Progenitor cell of endocrine pancreas (in vitro differentiated cells): ENCODE measurements around the gene MMP14. TPM values are rescaled to one million over a fixed set of nuclear protein-coding genes. Genes with fewer than 3 reads are reported as not detected.

Experiments used
- DNase-seq: peaks from one replicate; pipeline ENCODE4 v3.0.0; 2021; ENCODE audit warnings: low spot score; ENCODE audit not compliant: unreplicated experiment
- H3K27ac Mint-ChIP-seq: 2 replicates; pipeline ENCODE4 v1.8.0; 2021; ENCODE audit warnings: mild to moderate bottlenecking, moderate library complexity, mixed read lengths
- H3K27me3 Mint-ChIP-seq: 2 replicates; pipeline ENCODE4 v1.8.0; 2021; ENCODE audit warnings: mixed read lengths
- H3K36me3 Mint-ChIP-seq: 2 replicates; pipeline ENCODE4 v1.8.0; 2022; ENCODE audit warnings: mixed read lengths; ENCODE audit not compliant: insufficient read depth
- H3K4me1 Mint-ChIP-seq: 2 replicates; pipeline ENCODE4 v1.8.0; 2021; ENCODE audit warnings: low read depth, mixed read lengths
- H3K4me3 Mint-ChIP-seq: 2 replicates; pipeline ENCODE4 v1.8.0; 2021; ENCODE audit warnings: low read depth, mild to moderate bottlenecking, moderate library complexity, mixed read lengths
- H3K9me3 Mint-ChIP-seq: 2 replicates; pipeline ENCODE4 v1.8.0; 2021; ENCODE audit warnings: low read depth, mixed read lengths
- CTCF ChIP-seq: fragments of 200-600 bp; sonication (generic); IDR thresholded peaks from one replicate; pipeline ENCODE4 v1.5.0; 2021; ENCODE audit warnings: antibody characterized with exemption, mild to moderate bottlenecking; ENCODE audit not compliant: unreplicated experiment
- total RNA-seq: library from RNA; stranded (reverse); gene quantifications from 2 replicates; pipeline ENCODE4 v1.2.1, GENCODE V29; 2021

Gene MMP14
- total RNA-seq, 1 donor from 2014 or later: 209 TPM

GRCh38 chr14:22839159-22839779 lies 2.9 kb downstream of the MMP14 start:
- DNase-seq: no peak
- Mint-ChIP-seq H3K36me3 (peaks cover 11% of the 10 kb centered on the region), H3K4me3 (peak overlapping the region; percentile 100)

GRCh38 chr14:22841311-22841710 lies 4.9 kb downstream of the MMP14 start:
- H3K36me3 Mint-ChIP-seq: peaks cover 14% of the 10 kb centered on the region
- no peak overlapping the region for H3K27ac Mint-ChIP-seq
- no peak overlapping the region for H3K4me3 Mint-ChIP-seq

More at GRCh38 chr14:22839159-22839779, 2.9 kb downstream of the MMP14 start:
- Mint-ChIP-seq H3K4me1 (peaks cover 22% of the 10 kb centered on the region), H3K27me3 (no peaks in the 10 kb centered on the region), H3K9me3 (no peaks in the 10 kb centered on the region), H3K27ac (peak overlapping the region; percentile 74)
- TF ChIP-seq CTCF: no peak

GRCh38 chr14:22841769-22842168 lies 5.4 kb downstream of the MMP14 start:
- no peak for TF ChIP-seq CTCF
- Mint-ChIP-seq H3K27me3 (no peaks in the 10 kb centered on the region), H3K27ac (no peak overlapping the region), H3K4me1 (peaks cover 11% of the 10 kb centered on the region), H3K4me3 (no peak overlapping the region), H3K9me3 (no peaks in the 10 kb centered on the region), H3K36me3 (peaks cover 16% of the 10 kb centered on the region)
- no peak for DNase-seq

More at GRCh38 chr14:22841311-22841710, 4.9 kb downstream of the MMP14 start:
- H3K9me3 Mint-ChIP-seq: no peaks in the 10 kb centered on the region
- DNase-seq: no peak
- peaks cover 12% of the 10 kb centered on the region for H3K4me1 Mint-ChIP-seq
- H3K27me3 Mint-ChIP-seq: no peaks in the 10 kb centered on the region
- TF ChIP-seq CTCF: no peak

GRCh38 chr14:22842211-22843122 lies 6.1 kb downstream of the MMP14 start:
- H3K27ac Mint-ChIP-seq: no peak overlapping the region
- H3K4me3 Mint-ChIP-seq: no peak overlapping the region
- H3K4me1 Mint-ChIP-seq: peaks cover 11% of the 10 kb centered on the region
- DNase-seq: no peak
- TF ChIP-seq CTCF: no peak
- peaks cover 16% of the 10 kb centered on the region for H3K36me3 Mint-ChIP-seq
- no peaks in the 10 kb centered on the region for H3K27me3 Mint-ChIP-seq
- H3K9me3 Mint-ChIP-seq: no peaks in the 10 kb centered on the region

- Mint-ChIP-seq H3K4me1 (peaks cover 9% of the 10 kb centered on the region), H3K27me3 (no peaks in the 10 kb centered on the region), H3K9me3 (no peaks in the 10 kb centered on the region), H3K27ac (no peak overlapping the region), H3K4me3 (no peak overlapping the region), H3K36me3 (peaks cover 16% of the 10 kb centered on the region)
- no peak for DNase-seq
- no peak for TF ChIP-seq CTCF
Measured at GRCh38 chr14:22843123-22843925, 6.9 kb downstream of the MMP14 start.
